GM19467 (cell line): ENCODE results near the gene PHLDA2.

Experiments used
- ATAC-seq: cut with Tn5 transposase; IDR thresholded peaks from one replicate; pipeline ENCODE4 v1.9.1; 2021; ENCODE audit warnings: mild to moderate bottlenecking, moderate library complexity; ENCODE audit not compliant: unreplicated experiment

The PHLDA2 gene

GRCh38 chr11:2883979-2884815 lies 45.0 kb downstream of the PHLDA2 start:
- ATAC-seq: no peak

DNA sequence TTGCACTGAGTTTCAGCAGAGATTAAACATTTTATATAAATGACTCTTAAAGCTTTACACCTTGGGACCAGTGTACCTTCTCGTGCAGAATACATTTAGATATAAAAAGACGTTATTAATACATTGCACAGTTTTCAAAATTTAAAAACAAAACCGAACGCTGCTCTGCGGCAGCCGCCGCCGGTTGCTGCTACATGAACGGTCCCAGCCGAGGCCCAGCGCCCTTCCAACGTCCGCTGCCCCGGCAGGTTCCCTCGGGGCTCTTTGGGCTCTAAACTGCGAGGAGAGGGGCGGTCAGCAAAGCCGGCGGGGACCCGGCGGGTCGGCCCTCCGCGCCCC lies 45.6 kb downstream of the PHLDA2 start:
- no peak for ATAC-seq

DNA sequence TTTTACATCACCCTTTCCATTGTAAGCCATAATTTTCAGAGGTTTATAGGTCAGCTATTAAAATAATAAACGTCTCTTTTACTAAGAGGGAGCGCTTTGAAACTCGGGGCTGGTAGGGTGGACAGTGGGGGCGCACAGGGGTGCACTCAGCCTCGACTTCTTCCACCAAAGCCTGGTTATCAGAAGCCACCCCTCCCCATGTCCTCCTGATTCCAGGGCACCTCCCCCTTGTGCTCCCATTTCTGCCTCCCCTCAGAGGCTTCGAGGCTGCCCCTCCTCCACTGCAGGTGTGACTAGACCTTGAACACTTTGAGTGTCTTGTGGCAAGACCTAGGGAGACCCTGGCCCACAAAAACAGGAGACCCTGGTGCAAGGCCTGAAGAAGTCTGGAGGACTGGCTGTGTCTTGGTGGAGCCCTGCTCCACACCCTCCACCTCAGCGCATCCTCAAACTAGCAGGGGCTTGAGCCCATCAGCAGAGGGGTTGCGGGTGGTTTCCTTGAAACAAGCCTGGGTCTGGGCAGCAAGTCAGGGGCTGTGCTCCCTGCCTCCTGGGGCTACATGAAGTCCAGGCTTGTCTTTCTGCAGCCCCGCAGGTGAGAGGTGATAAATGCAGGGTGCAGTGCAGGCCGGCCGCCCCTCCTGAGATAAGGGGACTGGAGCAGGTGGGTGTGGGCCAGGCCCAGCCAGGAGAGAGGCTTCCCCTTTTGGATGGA lies 46.7 kb downstream of the PHLDA2 start:
- no peak for ATAC-seq

DNA sequence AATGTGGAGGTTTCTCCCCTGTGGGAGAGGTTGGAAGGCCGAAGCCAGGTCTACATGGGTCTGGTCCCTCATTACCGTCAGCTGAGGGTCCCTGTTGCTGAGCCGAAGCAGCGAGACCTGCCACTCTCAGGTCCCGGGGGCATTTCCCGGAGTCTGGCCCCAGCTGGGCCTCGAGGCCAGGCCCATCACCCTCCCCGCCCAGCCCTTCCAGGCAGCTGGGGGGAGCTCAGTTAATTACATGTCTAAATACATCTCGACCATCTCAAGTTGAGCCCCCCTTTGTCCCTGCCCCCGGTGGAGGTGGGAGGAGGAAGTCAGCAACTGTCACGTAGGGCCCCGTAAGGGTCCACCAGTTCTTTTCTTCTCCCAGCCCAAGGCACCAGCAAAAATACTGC lies 47.2 kb downstream of the PHLDA2 start:
- ATAC-seq: no peak

DNA sequence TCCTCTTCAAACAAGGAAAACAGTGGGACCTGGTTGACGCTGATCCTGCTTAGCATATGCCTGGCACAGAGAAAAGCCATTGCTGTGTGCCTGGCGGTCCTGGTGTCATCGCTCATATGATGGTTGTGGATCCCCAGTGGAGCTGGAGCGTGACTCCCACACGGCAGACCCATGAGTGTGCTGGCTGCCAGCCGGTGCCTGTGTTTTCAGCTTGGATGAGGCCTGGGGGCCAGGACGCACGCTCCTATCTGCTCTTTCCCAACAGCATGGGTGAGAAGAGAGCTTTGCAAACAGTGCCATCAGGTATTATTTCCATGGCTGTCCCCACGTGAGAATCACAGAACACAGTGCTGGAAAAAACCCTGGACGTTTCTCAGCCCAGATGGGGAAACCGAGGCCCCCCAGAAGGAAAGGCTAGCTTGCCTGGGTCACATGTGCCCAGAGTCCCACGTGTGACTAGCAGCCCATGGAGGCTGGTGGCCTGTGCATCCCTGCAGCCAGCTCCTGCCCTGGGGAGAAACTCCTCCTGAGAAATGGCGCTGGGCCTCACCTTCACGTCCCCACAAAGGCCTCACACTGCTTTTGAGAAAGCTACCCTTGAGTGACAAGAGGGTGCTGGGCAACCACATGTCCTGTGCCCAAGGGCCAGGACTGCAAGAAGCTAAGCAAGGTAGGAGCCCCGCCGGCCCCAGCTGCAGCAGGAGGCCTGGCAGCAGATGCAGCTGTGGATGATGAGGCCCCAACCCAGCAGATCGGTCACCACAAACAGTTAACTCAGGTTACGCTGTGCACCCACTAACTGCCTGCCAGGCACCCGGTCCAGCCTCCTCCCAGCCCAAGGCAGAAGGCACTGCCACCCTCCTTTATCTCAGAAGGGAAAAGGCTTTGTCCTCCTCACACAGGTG lies 47.9 kb downstream of the PHLDA2 start:
- no peak for ATAC-seq

GRCh38 chr11:2880646-2881045 lies 48.6 kb downstream of the PHLDA2 start:
- ATAC-seq: no peak

DNA sequence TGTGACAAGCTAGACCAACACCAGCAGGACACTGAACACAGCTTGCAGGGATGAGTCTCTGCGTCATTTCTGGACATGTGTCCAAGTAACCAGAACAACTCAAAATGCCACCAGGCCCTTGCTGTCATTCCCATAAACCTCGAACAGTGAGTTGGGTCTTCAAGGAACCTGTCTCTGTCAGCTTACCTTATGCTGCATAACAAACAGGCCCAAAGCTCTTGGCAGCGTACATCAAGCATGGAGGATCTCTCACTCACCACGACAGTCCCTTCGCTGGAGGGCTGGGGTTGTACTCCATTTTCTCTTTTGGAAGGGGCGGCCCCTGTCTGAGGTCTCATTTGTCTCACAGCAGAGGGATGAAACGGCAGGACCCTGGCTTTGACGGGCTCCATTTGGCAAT lies 50.4 kb downstream of the PHLDA2 start:
- no peak for ATAC-seq
